GM21737 (cell line): ENCODE measurements around the gene WIPI1.

Experiments used
- ATAC-seq: cut with Tn5 transposase; IDR thresholded peaks from one replicate; pipeline ENCODE4 v1.9.1; 2021; ENCODE audit warnings: mild to moderate bottlenecking, moderate library complexity; ENCODE audit not compliant: unreplicated experiment

The WIPI1 gene

DNA sequence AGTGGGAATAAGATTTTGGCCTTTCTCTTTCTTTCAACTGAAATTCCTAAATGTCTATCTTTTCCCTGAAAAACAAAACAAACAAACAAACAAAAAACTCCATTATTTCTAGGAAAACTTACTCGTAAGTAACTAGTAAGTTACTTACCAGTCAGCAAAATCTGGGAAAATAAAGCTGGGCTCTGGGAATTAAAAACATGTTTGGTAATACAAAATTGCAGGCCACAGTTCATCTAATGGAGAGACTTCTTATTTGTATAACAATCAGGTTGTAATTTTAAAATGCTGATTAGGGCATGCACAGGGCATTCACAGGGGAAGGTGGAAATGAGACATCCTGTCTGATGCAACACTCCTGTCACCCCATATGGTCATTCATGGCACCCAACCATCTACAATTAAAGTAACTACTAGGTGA is 3.8 kb upstream of the WIPI1 start:
- ATAC-seq: no peak

DNA sequence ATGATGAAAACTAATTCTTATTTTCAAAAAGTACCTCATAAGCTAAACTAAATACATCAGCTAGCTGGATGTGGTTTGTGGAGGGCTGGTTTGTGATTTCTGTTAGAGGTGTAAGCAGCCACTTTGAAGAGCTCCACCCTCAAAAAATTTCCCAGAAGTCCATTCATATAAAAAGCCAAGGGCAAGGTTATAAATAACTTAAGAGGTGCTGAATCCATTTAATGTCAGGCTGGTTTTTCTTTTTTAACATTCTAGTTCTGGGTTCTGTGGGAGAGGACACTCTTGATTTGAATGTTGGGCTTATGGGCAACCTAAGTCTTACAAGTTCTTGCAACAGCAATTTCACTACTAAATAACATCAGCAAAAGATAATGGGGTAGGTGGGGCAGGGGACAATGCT is 3.4 kb upstream of the WIPI1 start:
- no peak for ATAC-seq

DNA sequence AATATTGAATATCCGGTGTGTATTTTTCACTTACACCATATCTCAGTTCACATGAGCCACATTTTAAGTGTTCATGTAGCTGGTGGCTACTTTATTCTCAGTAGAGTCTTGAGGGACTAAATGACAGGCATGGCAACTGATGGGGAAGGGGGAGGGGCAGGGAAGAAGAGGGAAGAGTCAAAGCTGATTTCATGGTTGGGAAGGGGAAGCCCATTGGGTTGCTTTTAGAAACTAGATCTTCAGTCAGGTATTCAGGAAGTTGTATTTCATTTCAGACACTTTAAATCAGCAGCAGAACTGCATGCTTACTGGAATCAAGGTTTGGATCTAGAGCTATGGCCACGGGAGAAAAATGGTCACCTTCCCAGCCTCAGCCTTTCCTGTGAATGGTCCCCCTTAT is 2.9 kb upstream of the WIPI1 start:
- no peak for ATAC-seq

DNA sequence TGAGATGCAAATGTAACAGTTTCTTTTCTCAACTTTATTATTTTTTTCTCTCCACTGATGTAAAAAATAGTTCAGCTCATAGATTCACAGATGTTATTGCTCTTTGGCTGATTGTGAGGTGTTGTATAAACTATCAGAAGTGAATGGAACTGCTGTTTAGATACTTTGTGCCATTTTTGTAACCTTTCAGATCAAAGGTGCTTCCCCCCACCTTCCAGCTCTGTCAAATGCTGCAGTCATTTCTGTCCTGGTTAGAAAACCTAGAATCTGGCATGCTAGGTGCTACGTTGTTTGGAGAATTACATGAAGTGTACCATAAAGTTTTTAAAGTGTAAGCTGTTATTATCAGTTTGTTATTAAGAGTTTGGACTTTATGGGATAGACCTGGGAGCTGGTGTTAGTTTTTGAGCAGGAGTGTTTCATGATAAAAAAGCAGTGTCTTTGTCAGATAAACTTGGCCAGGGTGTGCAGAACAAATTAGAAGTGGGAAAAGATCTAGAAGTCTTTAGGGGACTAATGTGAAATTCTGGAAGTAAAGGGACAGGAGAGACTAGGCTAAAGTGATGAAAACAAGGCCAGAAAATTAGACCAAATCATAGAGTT is 1.8 kb upstream of the WIPI1 start:
- peak; percentile 18 for ATAC-seq

DNA sequence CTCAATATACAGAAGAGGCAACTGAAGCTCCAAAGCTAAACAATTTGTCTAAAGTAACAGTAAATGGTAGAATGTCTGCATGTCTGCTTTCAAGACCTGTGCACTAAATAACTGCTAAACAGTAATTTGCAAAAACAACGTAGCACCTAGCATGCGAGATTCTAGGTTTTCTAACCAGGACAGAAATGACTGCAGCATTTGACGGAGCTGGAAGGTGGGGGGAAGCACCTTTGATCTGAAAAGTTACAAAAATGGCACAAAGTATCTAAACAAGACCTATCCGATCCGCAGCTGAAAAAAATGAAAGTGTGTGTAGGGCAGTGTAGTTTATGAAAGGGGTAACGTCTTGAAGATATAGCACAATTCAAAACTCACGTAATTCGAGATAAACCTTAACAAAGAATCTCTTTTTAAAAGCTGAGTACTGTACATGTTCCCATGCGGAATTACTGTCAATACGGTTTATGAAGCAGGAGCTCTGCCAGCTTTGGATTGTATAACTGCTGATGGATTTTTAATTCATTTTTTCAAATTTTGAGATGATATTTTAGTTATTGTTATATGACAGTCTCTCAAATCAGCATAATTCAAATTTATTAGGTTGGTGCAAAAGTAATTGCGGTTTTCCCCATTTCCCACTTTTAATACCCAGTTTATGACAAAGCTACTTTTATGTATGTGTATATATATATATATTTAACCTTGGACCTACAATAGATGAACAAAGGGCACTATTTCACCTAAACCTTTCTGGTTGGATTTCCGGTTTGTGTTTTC is 1.2 kb upstream of the WIPI1 start:
- no peak for ATAC-seq

DNA sequence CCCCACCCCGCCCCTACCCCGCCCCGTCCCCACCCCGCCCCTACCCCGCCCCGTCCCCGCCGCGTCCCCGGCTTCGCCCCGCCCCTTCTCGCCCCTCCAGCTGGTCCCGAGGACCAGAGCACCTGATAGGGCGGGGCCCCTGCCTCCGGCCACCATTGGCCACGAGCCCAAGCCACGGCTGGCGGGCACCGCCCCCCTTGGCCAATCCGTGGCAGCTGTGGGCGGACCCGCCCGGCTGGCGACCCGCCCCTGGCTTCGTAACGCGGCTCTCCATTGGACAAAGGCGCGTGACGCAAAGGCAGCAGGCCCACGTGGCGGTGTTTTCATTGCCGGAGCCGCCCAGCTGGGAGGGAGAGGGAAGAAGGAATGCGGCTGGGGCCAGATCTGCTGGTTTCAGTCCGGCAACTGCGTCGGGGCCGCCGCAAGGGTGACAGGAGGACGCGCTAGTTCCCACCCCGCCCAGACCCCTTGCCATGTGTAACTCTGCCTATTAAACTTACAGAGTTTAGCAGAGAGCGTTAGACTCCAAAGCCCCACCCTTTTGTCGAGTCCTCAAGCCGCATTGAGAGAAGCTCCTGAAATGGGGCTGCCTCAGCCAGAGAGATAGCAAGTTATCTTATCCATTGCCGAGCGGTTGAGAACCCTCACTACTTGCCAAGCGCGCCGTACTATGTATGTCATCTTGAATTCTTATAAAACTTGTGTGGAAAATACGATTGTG is 403 bp upstream of the WIPI1 start:
- ATAC-seq: peak; percentile 69

DNA sequence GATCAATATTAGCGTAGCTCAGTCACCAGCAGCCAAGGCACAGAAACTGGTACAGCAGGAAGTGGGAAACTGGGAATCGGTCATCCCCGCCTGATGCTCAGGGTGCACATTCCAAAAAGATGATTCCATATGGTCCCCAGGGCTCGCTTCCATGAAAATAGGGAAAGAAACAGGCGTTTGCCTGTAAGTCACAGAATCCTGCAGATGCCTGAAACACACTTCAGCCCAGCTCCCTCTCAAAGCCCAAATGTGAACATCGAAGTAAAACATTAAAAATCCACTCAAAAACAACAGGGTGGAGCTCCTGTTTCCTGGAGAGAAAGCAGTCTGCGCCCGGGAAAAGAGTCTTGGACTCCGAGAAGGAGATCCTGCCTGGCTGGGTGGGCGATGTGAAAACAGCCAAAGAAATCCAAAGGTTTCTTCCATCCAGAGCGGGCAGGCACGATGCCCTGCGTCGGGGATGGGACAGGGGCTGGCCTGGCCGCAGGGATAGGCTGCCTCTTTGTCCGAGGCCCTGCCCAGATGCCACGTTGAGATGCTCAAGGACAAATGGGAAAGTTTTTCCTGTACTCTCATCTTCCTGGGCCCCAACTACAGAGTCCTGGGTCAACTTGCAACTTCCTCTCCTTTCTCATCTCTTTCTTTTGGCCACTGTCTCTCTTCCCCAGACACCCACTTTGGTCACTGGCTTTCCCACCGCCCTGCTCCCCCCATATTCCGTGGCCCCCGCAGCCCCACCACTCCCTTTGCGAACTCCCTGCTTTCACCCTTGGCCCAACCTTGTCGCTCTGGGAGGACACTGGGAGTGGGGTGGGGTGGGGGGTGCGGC is 743 bp downstream of the WIPI1 start:
- no peak for ATAC-seq

DNA sequence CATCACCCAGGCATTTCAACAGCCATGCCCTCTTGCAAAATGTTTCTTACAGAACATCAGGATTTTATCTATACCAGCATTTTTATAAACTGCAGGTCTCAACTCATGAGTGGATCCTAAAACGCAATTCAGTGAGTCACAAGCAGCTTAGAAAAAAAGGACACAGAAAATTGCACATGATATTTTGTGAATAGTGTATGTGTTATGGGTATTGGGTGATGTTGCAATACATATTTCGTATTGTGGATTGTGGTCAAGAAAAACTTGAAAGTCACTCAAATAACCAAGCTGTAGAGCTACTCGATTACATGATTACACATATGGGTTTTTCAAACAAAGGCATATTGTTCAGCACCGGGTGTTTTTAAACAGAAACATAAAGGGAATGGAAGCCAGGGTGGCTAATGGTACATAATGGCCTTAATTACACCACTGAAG is 1.4 kb downstream of the WIPI1 start:
- no peak for ATAC-seq

DNA sequence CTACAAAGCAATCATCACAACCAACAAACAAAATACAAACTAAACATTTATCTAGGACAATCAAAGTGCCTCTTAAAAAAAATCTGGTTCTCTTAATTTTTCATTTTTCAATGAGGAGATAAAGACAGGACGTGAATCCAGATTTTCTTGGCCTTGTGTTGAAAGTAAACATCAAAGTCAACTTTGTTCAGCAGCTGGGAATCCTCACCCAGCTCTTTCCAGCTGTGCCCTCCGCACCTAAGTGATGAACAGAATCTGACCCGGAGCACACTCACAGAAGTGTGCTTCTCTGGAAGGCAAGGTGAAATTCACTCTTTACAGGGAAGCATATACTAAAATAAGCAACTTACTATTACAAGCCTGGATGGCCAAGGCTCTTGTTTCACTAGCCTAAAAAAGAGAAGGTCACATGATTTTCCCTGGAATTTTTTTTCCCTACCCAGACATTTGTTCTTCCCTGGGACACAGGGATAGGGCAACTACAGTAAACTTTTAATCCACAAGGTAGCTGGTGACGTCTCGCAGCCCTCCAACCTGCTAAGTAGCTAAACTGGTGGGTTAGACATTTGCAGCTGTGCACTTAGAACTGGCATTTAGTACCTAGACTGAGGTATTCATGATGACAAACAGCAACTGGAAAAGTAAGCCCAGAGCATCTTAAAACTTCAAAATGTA is 3.2 kb downstream of the WIPI1 start:
- no peak for ATAC-seq

DNA sequence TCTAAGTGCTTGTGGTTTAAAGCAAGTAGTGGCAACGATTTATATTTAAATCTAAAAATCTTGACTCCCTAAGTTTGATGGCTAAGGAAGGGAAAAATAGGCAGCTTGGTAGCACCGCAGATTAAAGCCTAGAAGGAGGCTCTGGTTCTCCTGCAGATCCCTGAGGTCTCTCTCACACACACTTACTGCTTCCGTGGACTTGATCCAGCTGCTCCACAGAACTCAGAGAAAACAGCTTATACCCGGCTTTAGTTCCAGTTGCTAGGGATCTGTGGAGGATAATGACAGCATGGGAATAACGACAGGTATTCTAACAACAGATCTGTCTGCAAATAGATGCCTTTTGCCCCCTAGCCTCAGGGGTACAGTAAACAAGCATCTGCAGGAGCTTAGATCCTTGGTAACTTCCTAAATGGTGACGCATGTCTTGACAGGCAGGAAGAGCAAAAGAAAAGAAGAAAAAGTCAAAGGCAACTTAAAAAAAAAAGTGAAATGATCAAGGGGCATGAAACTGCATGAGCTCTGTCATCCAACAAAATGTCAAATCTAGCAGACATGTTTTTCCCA is 4.5 kb downstream of the WIPI1 start:
- ATAC-seq: no peak

DNA sequence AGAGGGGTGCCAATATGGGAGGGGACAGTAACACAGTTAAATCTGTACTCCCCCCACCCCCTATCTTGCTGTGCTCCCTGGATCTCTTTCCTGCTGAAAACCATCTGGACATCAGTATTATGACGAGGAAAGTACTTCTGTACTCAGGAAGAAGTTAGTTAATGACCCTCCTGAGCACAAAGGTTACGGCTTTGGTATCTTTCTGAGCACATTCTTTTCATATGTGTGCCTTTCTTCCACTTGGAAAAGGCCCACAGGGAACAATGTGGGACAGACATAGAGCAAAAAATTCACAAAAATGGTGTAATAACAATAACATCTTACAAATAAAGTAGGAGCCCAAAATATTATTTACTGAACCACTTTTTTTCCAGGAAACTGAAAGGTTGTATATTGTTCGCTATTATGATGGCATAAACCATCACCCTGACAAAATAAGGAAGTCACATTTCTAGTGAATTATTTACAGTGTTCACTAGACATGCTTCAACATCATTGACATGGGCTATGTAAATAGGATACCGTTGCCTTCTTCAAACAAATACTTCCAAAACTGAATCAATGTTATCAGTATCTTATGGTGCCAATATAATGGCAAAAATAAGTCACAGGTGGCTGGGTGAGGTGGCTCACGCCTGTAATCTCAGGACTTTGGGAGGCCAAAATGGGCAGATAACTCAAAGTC is 5.5 kb downstream of the WIPI1 start:
- no peak for ATAC-seq

DNA sequence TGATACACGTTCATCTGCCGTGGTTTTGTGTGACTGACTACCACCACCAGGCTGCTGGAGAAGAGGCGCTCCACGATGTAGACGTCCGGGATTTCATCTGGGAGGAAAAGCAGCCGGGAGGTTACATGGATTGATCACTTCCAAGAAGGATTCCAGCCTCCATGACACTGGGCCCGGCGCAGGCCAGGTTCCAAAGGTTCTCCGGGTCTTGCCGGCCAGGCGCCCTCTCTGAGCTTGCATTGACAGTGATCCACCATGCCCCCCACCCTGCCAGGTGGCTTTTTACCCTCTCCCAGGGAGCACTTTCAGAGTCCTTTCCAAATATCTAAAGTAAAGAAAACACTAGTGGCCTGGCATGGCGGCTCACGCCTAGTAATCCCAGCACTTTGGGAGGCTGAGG is 6.5 kb downstream of the WIPI1 start:
- no peak for ATAC-seq

DNA sequence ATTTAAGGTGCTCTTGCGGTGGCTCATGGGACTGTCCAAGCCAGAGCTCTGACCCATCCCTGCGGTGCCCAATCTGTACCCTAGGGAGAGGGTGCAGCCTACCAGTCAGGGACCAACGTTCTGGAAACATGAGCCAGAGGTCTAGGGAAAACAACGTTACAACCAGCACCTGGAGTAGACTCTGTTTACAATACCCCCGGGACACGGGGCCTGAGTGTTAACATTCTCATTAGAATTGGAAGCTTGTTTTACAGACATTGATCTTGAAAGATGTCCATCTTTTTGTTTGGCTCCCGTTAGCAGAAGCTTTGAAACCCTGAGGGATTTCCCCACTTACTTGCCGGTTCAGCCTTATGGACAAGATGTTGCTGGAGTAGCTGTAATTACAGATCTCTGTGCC is 6.9 kb downstream of the WIPI1 start:
- no peak for ATAC-seq

DNA sequence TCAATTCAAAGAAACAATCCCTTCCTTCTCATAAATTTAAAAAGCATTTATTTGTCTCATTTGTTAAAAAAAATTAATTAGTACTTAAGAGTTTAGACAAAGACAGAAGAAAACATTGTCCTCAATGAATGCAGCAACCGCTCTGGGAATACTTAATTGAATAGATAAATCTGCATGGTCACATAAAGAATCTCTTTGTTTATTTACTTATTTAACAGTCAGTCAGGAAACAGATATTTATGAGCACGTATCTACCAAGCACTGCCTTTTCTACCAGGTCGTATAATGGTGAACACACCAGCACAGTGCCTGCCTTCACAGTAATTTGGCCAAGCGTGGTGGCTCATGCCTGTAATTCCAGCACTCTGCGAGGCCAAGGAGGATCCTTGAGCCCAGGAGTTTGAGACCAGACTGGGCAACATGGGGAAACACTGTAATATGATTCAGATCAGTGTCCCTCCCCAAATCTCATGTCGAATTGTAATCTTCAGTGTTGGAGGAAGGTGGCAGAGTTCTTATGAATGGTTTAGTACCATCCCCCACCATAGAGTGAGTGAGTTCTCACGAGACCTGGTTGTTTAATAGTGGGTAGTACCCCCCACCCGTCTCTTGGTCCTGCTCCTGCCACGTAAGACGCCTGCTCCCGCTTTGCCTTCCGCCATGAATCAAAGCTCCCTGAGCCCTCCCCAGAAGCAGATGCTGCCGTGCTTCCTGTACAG is 8.1 kb downstream of the WIPI1 start:
- no peak for ATAC-seq

DNA sequence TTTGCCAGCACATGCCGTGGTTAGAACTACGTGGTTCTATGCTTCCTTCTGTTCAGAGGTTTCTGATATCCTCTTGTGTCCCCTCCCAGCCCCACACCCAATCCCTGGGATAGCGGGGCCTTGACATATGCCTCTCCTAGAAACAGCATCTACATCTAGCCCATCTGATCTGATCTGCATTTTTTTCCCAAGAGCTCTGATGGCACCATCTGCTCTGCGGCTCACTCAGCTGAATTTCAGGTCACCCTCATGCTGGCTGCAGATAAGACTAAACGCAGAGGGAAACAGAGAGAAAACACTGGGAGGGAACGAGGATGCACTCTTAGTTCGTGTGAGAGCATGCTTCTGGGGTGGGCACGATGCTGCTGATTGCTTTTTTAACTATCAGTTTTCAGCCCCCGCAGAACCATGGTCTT is 10.7 kb downstream of the WIPI1 start:
- ATAC-seq: no peak

DNA sequence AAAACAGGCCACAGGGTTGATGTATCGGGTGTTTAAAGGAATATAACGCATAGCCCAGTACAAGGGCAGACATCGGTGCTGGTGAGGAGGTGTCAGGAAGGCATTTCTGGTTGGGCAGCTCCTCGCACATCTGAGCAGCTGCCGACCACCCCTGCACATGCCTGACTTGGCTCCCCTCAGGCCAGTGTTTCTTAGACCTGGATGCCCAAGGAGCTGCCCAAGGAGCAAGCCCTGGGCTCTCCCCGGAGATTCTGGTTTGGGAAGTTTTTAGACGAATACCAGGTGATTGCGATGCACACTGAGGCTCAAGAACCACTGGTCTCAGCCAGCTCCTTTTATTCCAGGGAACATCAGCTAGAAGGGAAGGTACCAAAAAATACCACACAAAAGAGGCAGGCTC is 11.6 kb downstream of the WIPI1 start:
- no peak for ATAC-seq

DNA sequence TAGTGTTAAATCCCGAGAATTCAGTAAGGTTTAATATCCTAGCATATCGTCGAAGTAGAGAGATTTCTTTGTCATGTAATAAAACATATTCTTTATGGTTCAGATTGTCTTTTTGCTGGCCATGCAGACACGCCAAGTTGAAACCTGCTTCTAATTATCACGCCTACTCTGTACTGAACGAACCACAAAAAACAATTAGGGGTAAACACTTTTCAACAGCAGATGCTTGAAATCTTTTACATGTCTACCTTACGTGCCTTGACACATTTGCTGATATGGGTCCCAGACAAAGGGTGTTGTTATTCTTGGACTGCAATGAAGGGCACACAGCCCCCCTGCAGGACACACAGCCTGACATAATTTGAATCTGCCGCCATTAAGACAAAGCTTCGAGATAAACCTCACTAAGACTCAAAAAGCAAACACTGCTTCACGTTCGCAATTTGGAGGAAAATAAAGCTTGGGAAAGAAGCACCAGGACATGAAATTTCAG is 13.3 kb downstream of the WIPI1 start:
- ATAC-seq: no peak

DNA sequence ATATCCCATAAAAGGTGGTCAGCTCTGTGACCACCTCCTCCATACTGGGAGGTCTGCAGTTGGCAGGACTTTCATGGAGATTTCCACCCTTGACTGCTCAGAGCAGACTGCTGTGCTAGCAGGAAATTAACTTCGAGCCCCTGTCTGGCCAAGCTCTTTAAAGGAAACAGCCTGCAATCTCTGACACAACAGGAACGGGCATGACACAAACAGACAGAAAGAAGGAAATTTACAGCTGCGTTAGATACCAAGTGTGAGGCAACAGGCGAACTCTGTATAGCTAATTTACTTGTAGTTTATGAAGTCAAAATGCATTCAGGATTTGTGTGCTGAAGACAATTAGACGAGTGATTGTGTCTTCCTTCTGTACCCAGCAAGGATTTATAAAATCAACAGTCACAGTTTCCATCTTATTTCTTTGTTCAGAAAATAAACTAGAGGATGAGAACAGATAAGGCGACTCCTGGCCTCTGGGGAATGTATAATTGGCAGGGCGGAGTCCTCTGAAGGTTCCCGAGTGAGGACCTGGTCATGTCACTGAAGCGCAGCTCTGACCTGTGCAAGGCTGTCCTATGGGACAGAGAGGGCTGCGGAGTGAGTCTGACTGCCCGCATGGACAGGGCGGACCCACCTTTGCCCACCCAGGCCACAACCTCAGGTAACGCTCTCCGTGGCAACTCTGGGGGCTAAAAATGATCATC is 16.1 kb downstream of the WIPI1 start:
- ATAC-seq: no peak
